Activated B cell treated with CpG ODN at 0.5 μM for 24 hours (primary cell): ENCODE data around the gene PLAC8L1. TPM values are rescaled to one million over a fixed set of nuclear protein-coding genes. Genes with fewer than 3 reads are reported as not detected.

ENCODE experiments used
- ATAC-seq: fragments of 200-7000 bp; cut with Tn5 transposase; one replicate; pipeline ENCODE4 v1.10.0; 2021; ENCODE audit warnings: low read depth, mild to moderate bottlenecking, moderate library complexity
- CTCF ChIA-PET: fragments of 350-600 bp; sonication (Branson Sonifier 250); formaldehyde crosslinking; loops from one replicate; lab custom pipeline; 2021; ENCODE audit warnings: antibody characterized with exemption; lab: Charles Lee
- POLR2A ChIA-PET: fragments of 350-600 bp; sonication (Branson Sonifier 250); formaldehyde crosslinking; loops from one replicate; lab custom pipeline; 2021; ENCODE audit warnings: antibody characterized with exemption; lab: Charles Lee
- DNase-seq: peaks from one replicate; pipeline ENCODE4 v3.0.0; 2022
- H3K27ac Mint-ChIP-seq: one replicate; pipeline ENCODE4 v1.8.0; 2020; ENCODE audit warnings: mixed read lengths
- H3K27me3 Mint-ChIP-seq: one replicate; pipeline ENCODE4 v1.8.0; 2021; ENCODE audit warnings: mixed read lengths
- H3K36me3 Mint-ChIP-seq: one replicate; pipeline ENCODE4 v1.8.0; 2021; ENCODE audit warnings: low read depth, mixed read lengths
- H3K4me1 Mint-ChIP-seq: one replicate; pipeline ENCODE4 v1.8.0; 2021; ENCODE audit warnings: mixed read lengths
- H3K4me3 Mint-ChIP-seq: one replicate; pipeline ENCODE4 v1.8.0; 2020; ENCODE audit warnings: mild to moderate bottlenecking, mixed read lengths
- H3K9me3 Mint-ChIP-seq: one replicate; pipeline ENCODE4 v1.8.0; 2020; ENCODE audit warnings: mixed read lengths
- CTCF ChIP-seq: fragments of 200-600 bp; IDR thresholded peaks from one replicate; pipeline ENCODE4 v1.8.0; 2022; ENCODE audit warnings: antibody characterized with exemption, mild to moderate bottlenecking
- intact Hi-C: fragments of 100-400 bp; cut with micrococcal nuclease; formaldehyde crosslinking; loops from one replicate; pipeline ENCODE4 v1.15.1; 2024
- total RNA-seq: library from RNA; stranded (reverse); gene quantifications from 2 replicates; pipeline ENCODE4 v1.2.3, GENCODE V29; 2022

The PLAC8L1 gene
- total RNA-seq, 1 donor from 2014 or later, result 0.78 TPM

GRCh38 chr5:146098047-146098446, 7.3 kb downstream of the PLAC8L1 start:
- no peaks in the 10 kb centered on the region for H3K4me1 Mint-ChIP-seq
- CTCF ChIA-PET, result no interaction called here
- ATAC-seq (no peak), DNase-seq (no peak)
- H3K9me3 Mint-ChIP-seq, result no peaks in the 10 kb centered on the region
- POLR2A ChIA-PET, result no interaction called here
- H3K4me3 Mint-ChIP-seq, result no peak overlapping the region
- no peak overlapping the region for H3K27ac Mint-ChIP-seq
- TF ChIP-seq CTCF, result no peak
- intact Hi-C loops, result no loop called here
- H3K27me3 Mint-ChIP-seq, result no peaks in the 10 kb centered on the region
- H3K36me3 Mint-ChIP-seq, result no peaks in the 10 kb centered on the region

- no peak overlapping the region for H3K27ac Mint-ChIP-seq
- ChIA-PET CTCF (no interaction called here), POLR2A (interaction anchor here (0.6 kb wide), 1 partner anchor 227 kb away, joined by 3 read pairs; no protein-coding TSS in a partner anchor)
- no peaks in the 10 kb centered on the region for H3K36me3 Mint-ChIP-seq
- DNase-seq (no peak), ATAC-seq (no peak)
- no peaks in the 10 kb centered on the region for H3K4me1 Mint-ChIP-seq
- TF ChIP-seq CTCF, result no peak
- H3K4me3 Mint-ChIP-seq, result no peak overlapping the region
- no peaks in the 10 kb centered on the region for H3K27me3 Mint-ChIP-seq
- no peaks in the 10 kb centered on the region for H3K9me3 Mint-ChIP-seq
- intact Hi-C loops, result no loop called here
Measured at GRCh38 chr5:146091881-146092280, 13.5 kb downstream of the PLAC8L1 start.

- DNase-seq (no peak), ATAC-seq (no peak)
- ChIA-PET POLR2A (no interaction called here), CTCF (no interaction called here)
- no peaks in the 10 kb centered on the region for H3K27me3 Mint-ChIP-seq
- no peaks in the 10 kb centered on the region for H3K36me3 Mint-ChIP-seq
- no peaks in the 10 kb centered on the region for H3K9me3 Mint-ChIP-seq
- TF ChIP-seq CTCF, result no peak
- H3K27ac Mint-ChIP-seq, result no peak overlapping the region
- H3K4me1 Mint-ChIP-seq, result no peaks in the 10 kb centered on the region
- H3K4me3 Mint-ChIP-seq, result no peak overlapping the region
- intact Hi-C loops, result no loop called here
Measured at GRCh38 chr5:146089287-146089686, 16.1 kb downstream of the PLAC8L1 start.

GRCh38 chr5:146088098-146088497, 17.3 kb downstream of the PLAC8L1 start:
- POLR2A ChIA-PET, result no interaction called here
- H3K36me3 Mint-ChIP-seq, result no peaks in the 10 kb centered on the region
- intact Hi-C loops, result no loop called here

GRCh38 chr5:146084376-146084775, 21.0 kb downstream of the PLAC8L1 start:
- Mint-ChIP-seq H3K36me3 (no peaks in the 10 kb centered on the region), H3K4me3 (no peak overlapping the region), H3K4me1 (peaks cover 9% of the 10 kb centered on the region), H3K27ac (no peak overlapping the region), H3K9me3 (no peaks in the 10 kb centered on the region), H3K27me3 (peaks cover 3% of the 10 kb centered on the region)
- no peak for TF ChIP-seq CTCF
- ChIA-PET CTCF (no interaction called here), POLR2A (no interaction called here)
- DNase-seq (no peak), ATAC-seq (no peak)
- intact Hi-C loops, result no loop called here

More at GRCh38 chr5:146088098-146088497, 17.3 kb downstream of the PLAC8L1 start:
- Mint-ChIP-seq H3K27me3 (no peaks in the 10 kb centered on the region), H3K27ac (no peak overlapping the region), H3K9me3 (no peaks in the 10 kb centered on the region), H3K4me3 (no peak overlapping the region), H3K4me1 (no peaks in the 10 kb centered on the region)
- no peak for ATAC-seq
- no peak for DNase-seq
- TF ChIP-seq CTCF, result no peak
- CTCF ChIA-PET, result no interaction called here
